Mammary epithelial cell (primary cell): ENCODE measurements around the gene TKTL1.

ENCODE experiments used
- CTCF ChIP-seq, 2 donors: IDR thresholded peaks in 1 of 2; conservative IDR thresholded peaks in 1 of 2; 2 replicates each; pipeline ENCODE4 v1.5.1; 2011 to 2012; ENCODE audit warnings: inconsistent platforms in 2 of 2, low read length in 2 of 2, mild to moderate bottlenecking in 2 of 2, control low read depth in 1 of 2, low read depth in 1 of 2; ENCODE audit not compliant: insufficient read depth in 1 of 2; ENCODE audit errors: extremely low read depth in 1 of 2
- EZH2 ChIP-seq: IDR thresholded peaks from 2 replicates; pipeline ENCODE4 v1.6.1; 2012; ENCODE audit warnings: low read length, inconsistent platforms, borderline replicate concordance

- TF ChIP-seq CTCF (conservative IDR thresholded peaks at IDR 0.05 in 1 of 2, IDR thresholded peaks at IDR 0.05 in 1 of 2; ENCODE audit: extremely low read depth in 1 of 2, insufficient read depth in 1 of 2, low read depth in 1 of 2, low read length in 2 of 2) (no peak), EZH2 (no peak)
These were observed 74.1 kb downstream of the TKTL1 start for GRCh38 chrX:154369449-154370299.
